Neural progenitor cell (in vitro differentiated cells): ENCODE measurements around the gene HYAL3.

Source experiments
- EZH2 ChIP-seq: fragments of 200-600 bp; sonication (generic); IDR thresholded peaks from 2 replicates; pipeline ENCODE4 v1.6.1; 2017; ENCODE audit warnings: antibody characterized with exemption, mild to moderate bottlenecking, moderate library complexity
- EZH2phosphoT487 ChIP-seq: fragments of 200-600 bp; sonication (generic); IDR thresholded peaks from 2 replicates; pipeline ENCODE4 v1.6.1; 2017; ENCODE audit warnings: antibody characterized with exemption
- TF ChIP-seq, protein P1 (sequence below): fragments of 200-600 bp; sonication (generic); IDR thresholded peaks from 2 replicates; pipeline ENCODE4 v1.5.1; 2017; ENCODE audit warnings: antibody characterized with exemption, mild to moderate bottlenecking

DNA sequence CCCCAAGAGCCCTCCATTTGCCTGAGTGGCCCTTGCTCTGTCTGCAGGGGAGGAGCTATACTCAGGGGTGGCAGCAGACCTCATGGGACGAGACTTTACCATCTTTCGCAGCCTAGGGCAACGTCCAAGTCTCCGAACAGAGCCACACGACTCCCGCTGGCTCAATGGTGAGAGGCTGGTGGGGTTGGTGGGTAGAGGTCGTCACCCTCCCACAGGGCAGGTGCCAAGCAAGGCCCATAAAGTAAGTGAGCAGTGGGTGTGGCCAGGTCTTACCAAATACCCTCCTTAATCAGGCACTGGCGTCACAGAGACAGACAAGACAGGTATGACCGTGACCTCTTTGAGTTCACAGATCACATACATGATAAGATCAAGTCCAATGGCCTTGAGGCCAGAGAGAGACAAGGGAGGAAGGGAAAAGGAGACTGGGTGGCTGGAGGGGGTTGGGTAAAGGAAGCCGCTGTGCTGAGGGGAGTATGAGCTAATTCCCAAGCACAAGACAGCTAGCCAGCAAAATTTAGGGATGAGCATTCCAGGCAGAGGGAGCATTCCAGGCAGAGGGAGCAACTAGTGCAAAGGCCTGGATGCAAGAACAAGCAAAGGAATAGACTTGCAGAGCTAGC lies 27.8 kb downstream of the HYAL3 start:
- TF ChIP-seq, protein P1, sequence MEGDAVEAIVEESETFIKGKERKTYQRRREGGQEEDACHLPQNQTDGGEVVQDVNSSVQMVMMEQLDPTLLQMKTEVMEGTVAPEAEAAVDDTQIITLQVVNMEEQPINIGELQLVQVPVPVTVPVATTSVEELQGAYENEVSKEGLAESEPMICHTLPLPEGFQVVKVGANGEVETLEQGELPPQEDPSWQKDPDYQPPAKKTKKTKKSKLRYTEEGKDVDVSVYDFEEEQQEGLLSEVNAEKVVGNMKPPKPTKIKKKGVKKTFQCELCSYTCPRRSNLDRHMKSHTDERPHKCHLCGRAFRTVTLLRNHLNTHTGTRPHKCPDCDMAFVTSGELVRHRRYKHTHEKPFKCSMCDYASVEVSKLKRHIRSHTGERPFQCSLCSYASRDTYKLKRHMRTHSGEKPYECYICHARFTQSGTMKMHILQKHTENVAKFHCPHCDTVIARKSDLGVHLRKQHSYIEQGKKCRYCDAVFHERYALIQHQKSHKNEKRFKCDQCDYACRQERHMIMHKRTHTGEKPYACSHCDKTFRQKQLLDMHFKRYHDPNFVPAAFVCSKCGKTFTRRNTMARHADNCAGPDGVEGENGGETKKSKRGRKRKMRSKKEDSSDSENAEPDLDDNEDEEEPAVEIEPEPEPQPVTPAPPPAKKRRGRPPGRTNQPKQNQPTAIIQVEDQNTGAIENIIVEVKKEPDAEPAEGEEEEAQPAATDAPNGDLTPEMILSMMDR: no peak
- no peak for TF ChIP-seq EZH2phosphoT487
- no peak for TF ChIP-seq EZH2
